HG03097 (cell line): ENCODE measurements around the gene ZDHHC7.
A peak's percentile ranks its signal among the peaks of the same experiment; 100 is the strongest.

Experiments used
- ATAC-seq: cut with Tn5 transposase; IDR thresholded peaks from one replicate; pipeline ENCODE4 v1.9.1; 2021; ENCODE audit not compliant: unreplicated experiment, low FRiP score

The ZDHHC7 gene

GRCh38 chr16:85025781-85026653, 14.7 kb upstream of the ZDHHC7 start:
- no peak for ATAC-seq

GRCh38 chr16:85019659-85020245, 8.4 kb upstream of the ZDHHC7 start:
- no peak for ATAC-seq

- no peak for ATAC-seq
Measured at GRCh38 chr16:85018529-85019236, 7.3 kb upstream of the ZDHHC7 start.

- no peak for ATAC-seq
Measured at GRCh38 chr16:85017633-85018032, 6.3 kb upstream of the ZDHHC7 start.

- ATAC-seq, result no peak
Measured at GRCh38 chr16:85017151-85017550, 5.8 kb upstream of the ZDHHC7 start.

- no peak for ATAC-seq
Measured at GRCh38 chr16:85015481-85016187, 4.3 kb upstream of the ZDHHC7 start.

- no peak for ATAC-seq
Measured at GRCh38 chr16:85014311-85014710, 3.0 kb upstream of the ZDHHC7 start.

GRCh38 chr16:85011846-85012284, 530 bp upstream of the ZDHHC7 start:
- ATAC-seq, result no peak

GRCh38 chr16:85010446-85010930, 847 bp downstream of the ZDHHC7 start:
- peak; percentile 16 for ATAC-seq

- no peak for ATAC-seq
Measured at GRCh38 chr16:85008271-85008670, 3.1 kb downstream of the ZDHHC7 start.

GRCh38 chr16:85007496-85008214, 3.7 kb downstream of the ZDHHC7 start:
- ATAC-seq, result no peak

- no peak for ATAC-seq
Measured at GRCh38 chr16:85006639-85007038, 4.7 kb downstream of the ZDHHC7 start.

- ATAC-seq, result no peak
Measured at GRCh38 chr16:85005285-85006069, 5.9 kb downstream of the ZDHHC7 start.

- ATAC-seq, result no peak
Measured at GRCh38 chr16:85004587-85005205, 6.6 kb downstream of the ZDHHC7 start.

GRCh38 chr16:85003725-85004586, 7.4 kb downstream of the ZDHHC7 start:
- ATAC-seq, result no peak

GRCh38 chr16:85003076-85003475, 8.3 kb downstream of the ZDHHC7 start:
- ATAC-seq, result no peak

- ATAC-seq, result no peak
Measured at GRCh38 chr16:85002608-85003007, 8.7 kb downstream of the ZDHHC7 start.

- no peak for ATAC-seq
Measured at GRCh38 chr16:85002099-85002541, 9.2 kb downstream of the ZDHHC7 start.
